OCI-LY1 (cell line): ENCODE results near the gene SPA17.

Experiments
- H2AFZ ChIP-seq: fragments of 200-600 bp; sonication (generic), shearing (Covaris generic); 2 replicates; pipeline ENCODE4 v1.6.0; 2014; ENCODE audit warnings: antibody characterized with exemption, mild to moderate bottlenecking, low read length
- H3F3A ChIP-seq: fragments of 200-600 bp; sonication (generic), shearing (Covaris generic); 2 replicates; pipeline ENCODE4 v1.6.0; 2014; ENCODE audit warnings: mild to moderate bottlenecking, antibody characterized with exemption, low read length, moderate library complexity; ENCODE audit not compliant: insufficient read depth
- H3K27ac ChIP-seq: fragments of 200-600 bp; sonication (generic); 2 replicates; pipeline ENCODE4 v1.5.1; 2014; ENCODE audit warnings: low read length, mixed run types, mild to moderate bottlenecking, low read depth; ENCODE audit not compliant: poor library complexity, severe bottlenecking
- H3K27me3 ChIP-seq: fragments of 200-600 bp; sonication (generic); 2 replicates; pipeline ENCODE4 v1.6.0; 2014; ENCODE audit warnings: antibody characterized with exemption, mild to moderate bottlenecking, low read length, moderate library complexity; ENCODE audit not compliant: insufficient read depth
- H3K36me3 ChIP-seq: fragments of 200-600 bp; sonication (generic); 2 replicates; pipeline ENCODE4 v1.6.1; 2014; ENCODE audit warnings: mild to moderate bottlenecking, antibody characterized with exemption, low read length, moderate library complexity, mixed read lengths; ENCODE audit not compliant: insufficient read depth
- H3K4me1 ChIP-seq: fragments of 200-600 bp; sonication (generic); 2 replicates; pipeline ENCODE4 v1.5.1; 2014; ENCODE audit warnings: mild to moderate bottlenecking, low read length, moderate library complexity; ENCODE audit not compliant: insufficient read depth, severe bottlenecking
- H3K4me2 ChIP-seq: fragments of 200-600 bp; sonication (generic), shearing (Covaris generic); 2 replicates; pipeline ENCODE4 v1.6.1; 2014; ENCODE audit warnings: low read length
- H3K4me3 ChIP-seq: fragments of 200-600 bp; sonication (generic); 2 replicates; pipeline ENCODE4 v1.5.1; 2014; ENCODE audit warnings: low read length, low read depth, mild to moderate bottlenecking, mixed read lengths; ENCODE audit not compliant: poor library complexity, severe bottlenecking
- H3K79me2 ChIP-seq: fragments of 200-600 bp; shearing (Covaris generic); 2 replicates; pipeline ENCODE4 v1.6.1; 2016; ENCODE audit warnings: mixed run types, low read length, mixed read lengths; ENCODE audit not compliant: insufficient read depth
- H3K9ac ChIP-seq: fragments of 200-600 bp; sonication (generic), shearing (Covaris generic); 2 replicates; pipeline ENCODE4 v1.6.1; 2014; ENCODE audit warnings: mild to moderate bottlenecking, low read length, mixed read lengths
- H3K9me2 ChIP-seq: fragments of 200-600 bp; sonication (generic), shearing (Covaris generic); 2 replicates; pipeline ENCODE4 v1.6.1; 2014; ENCODE audit warnings: low read depth, mild to moderate bottlenecking, low read length, mixed read lengths
- H3K9me3 ChIP-seq: fragments of 200-600 bp; shearing (Covaris generic); 2 replicates; pipeline ENCODE4 v1.6.1; 2014; ENCODE audit warnings: low read length, mixed read lengths
- H4K20me1 ChIP-seq: fragments of 200-600 bp; sonication (generic), shearing (Covaris generic); 2 replicates; pipeline ENCODE4 v1.6.0; 2016; ENCODE audit warnings: mild to moderate bottlenecking, low read length; ENCODE audit not compliant: insufficient read depth
- CTCF ChIP-seq: fragments of 200-600 bp; sonication (generic), shearing (Covaris generic); IDR thresholded peaks from 2 replicates; pipeline ENCODE4 v1.5.1; 2017; ENCODE audit warnings: mild to moderate bottlenecking, antibody characterized with exemption, low read length, moderate library complexity, mixed read lengths
- EZH2 ChIP-seq: fragments of 200-600 bp; sonication (generic), shearing (Covaris generic); IDR thresholded peaks from 2 replicates; pipeline ENCODE4 v1.8.0; 2017; ENCODE audit warnings: borderline replicate concordance, mixed run types, mild to moderate bottlenecking, antibody characterized with exemption, low read length, moderate library complexity, mixed read lengths

SPA17 gene

GRCh38 chr11:124725719-124726105 is 52.0 kb downstream of the SPA17 start:
- Histone ChIP-seq H4K20me1 (no peaks in the 10 kb centered on the region), H3K4me3 (no peak overlapping the region), H3K9me3 (no peaks in the 10 kb centered on the region), H3K27me3 (no peaks in the 10 kb centered on the region), H3K36me3 (no peaks in the 10 kb centered on the region), H3K9ac (no peak overlapping the region), H3F3A (no peaks in the 10 kb centered on the region), H3K27ac (no peak overlapping the region), H3K9me2 (no peaks in the 10 kb centered on the region), H3K4me1 (peaks cover 7% of the 10 kb centered on the region), H3K79me2 (no peaks in the 10 kb centered on the region), H2AFZ (no peak overlapping the region), H3K4me2 (no peak overlapping the region)
- TF ChIP-seq EZH2: no peak
- TF ChIP-seq CTCF: no peak

- H3K79me2 ChIP-seq: no peaks in the 10 kb centered on the region
- no peak overlapping the region for H3K4me2 ChIP-seq
- H3K4me3 ChIP-seq: no peak overlapping the region
- no peaks in the 10 kb centered on the region for H3K36me3 ChIP-seq
- no peaks in the 10 kb centered on the region for H3F3A ChIP-seq
- no peak for TF ChIP-seq EZH2
- no peak for TF ChIP-seq CTCF
- peaks cover 7% of the 10 kb centered on the region for H3K4me1 ChIP-seq
- no peak overlapping the region for H2AFZ ChIP-seq
- H3K27me3 ChIP-seq: no peaks in the 10 kb centered on the region
- no peak overlapping the region for H3K9ac ChIP-seq
- H4K20me1 ChIP-seq: no peaks in the 10 kb centered on the region
- H3K27ac ChIP-seq: no peak overlapping the region
- H3K9me2 ChIP-seq: no peaks in the 10 kb centered on the region
- no peaks in the 10 kb centered on the region for H3K9me3 ChIP-seq
Observed at GRCh38 chr11:124727474-124727873, 53.8 kb downstream of the SPA17 start.

- H3K4me2 ChIP-seq: no peak overlapping the region
- no peaks in the 10 kb centered on the region for H3K27me3 ChIP-seq
- H2AFZ ChIP-seq: no peak overlapping the region
- no peaks in the 10 kb centered on the region for H3F3A ChIP-seq
- no peaks in the 10 kb centered on the region for H3K36me3 ChIP-seq
- no peak for TF ChIP-seq EZH2
- TF ChIP-seq CTCF: no peak
- H3K9me3 ChIP-seq: no peaks in the 10 kb centered on the region
- no peaks in the 10 kb centered on the region for H3K9me2 ChIP-seq
- H3K4me1 ChIP-seq: peaks cover 7% of the 10 kb centered on the region
- H3K27ac ChIP-seq: no peak overlapping the region
- no peak overlapping the region for H3K9ac ChIP-seq
- H3K79me2 ChIP-seq: no peaks in the 10 kb centered on the region
- H3K4me3 ChIP-seq: no peak overlapping the region
- no peaks in the 10 kb centered on the region for H4K20me1 ChIP-seq
Observed at GRCh38 chr11:124728134-124728533, 54.4 kb downstream of the SPA17 start.
